ENCODE results near the gene JCHAIN.

DNA sequence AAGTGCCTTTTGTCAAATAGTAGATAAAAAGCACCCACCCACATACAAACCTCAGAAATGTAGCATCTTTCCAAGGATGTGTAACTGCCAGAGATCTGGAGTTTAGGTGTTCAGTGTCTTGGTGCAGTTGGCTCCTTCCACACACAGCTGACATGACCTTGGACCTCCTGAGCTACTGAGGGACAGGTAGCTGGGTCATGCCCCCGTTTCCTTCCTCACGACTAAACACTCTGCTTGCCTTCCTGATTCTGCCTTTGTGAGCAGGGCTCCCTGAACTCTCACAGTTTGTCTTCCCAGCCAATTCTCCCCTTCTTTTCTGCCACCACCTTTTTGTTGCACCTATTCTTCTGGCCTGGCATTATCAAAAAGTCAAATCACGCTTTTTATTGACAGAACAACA lies 45.3 kb upstream of the JCHAIN start:
- TF ChIP-seq, protein P1, sequence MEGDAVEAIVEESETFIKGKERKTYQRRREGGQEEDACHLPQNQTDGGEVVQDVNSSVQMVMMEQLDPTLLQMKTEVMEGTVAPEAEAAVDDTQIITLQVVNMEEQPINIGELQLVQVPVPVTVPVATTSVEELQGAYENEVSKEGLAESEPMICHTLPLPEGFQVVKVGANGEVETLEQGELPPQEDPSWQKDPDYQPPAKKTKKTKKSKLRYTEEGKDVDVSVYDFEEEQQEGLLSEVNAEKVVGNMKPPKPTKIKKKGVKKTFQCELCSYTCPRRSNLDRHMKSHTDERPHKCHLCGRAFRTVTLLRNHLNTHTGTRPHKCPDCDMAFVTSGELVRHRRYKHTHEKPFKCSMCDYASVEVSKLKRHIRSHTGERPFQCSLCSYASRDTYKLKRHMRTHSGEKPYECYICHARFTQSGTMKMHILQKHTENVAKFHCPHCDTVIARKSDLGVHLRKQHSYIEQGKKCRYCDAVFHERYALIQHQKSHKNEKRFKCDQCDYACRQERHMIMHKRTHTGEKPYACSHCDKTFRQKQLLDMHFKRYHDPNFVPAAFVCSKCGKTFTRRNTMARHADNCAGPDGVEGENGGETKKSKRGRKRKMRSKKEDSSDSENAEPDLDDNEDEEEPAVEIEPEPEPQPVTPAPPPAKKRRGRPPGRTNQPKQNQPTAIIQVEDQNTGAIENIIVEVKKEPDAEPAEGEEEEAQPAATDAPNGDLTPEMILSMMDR (IDR thresholded peaks at IDR 0.05; ENCODE audit: insufficient read depth, low read length, poor library complexity, severe bottlenecking), result no peak
- no peak for TF ChIP-seq EZH2phosphoT487 (conservative IDR thresholded peaks at IDR 0.05; ENCODE audit: low read length)

All from SU-DHL-6 (cell line).